Measurements from ENCODE around the gene FOXG1.

DNA sequence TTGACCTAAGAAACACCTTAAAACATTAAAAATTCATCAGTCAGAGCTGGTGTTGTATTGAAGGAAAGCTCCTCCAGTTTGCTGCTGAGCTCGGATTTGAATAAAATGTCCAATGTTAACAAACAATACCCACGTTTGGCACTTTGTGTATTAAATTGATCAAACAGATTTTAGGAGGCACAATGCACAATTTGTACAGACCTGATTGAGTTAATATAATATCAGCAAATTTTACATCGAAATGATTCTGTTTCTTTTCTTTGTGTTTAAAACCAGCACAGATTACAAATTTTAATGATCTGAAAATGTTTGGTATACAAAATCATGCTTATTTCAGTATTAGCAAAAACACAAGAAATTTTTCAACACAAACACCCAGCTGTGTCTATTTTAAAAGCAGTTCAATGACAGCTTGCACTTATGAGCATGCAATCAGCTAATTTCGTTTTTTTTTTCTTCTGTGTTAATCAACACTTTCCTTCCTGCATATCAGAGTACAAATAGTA, 2.8 kb upstream of the FOXG1 start:
- TF ChIP-seq CTCF (IDR thresholded peaks at IDR 0.05), result no peak
- no peak for TF ChIP-seq POLR2A (IDR thresholded peaks at IDR 0.05)
